K562 (cell line): ENCODE measurements around the gene IFT122. TPM values are rescaled to one million over a fixed set of nuclear protein-coding genes. Genes with fewer than 3 reads are reported as not detected.

Experiments used
- ATF7 ChIP-seq: fragments of 450-650 bp; IDR thresholded peaks from 2 replicates; pipeline ENCODE4 v1.7.1; 2014; ENCODE audit warnings: mild to moderate bottlenecking, moderate library complexity
- ELF1 ChIP-seq: fragments of 200-800 bp; sonication (Bioruptor generic); IDR thresholded peaks from 2 replicates; pipeline ENCODE4 v1.6.1; 2016; ENCODE audit warnings: missing genetic modification characterization, missing compliant biosample characterization
- IRF2 ChIP-seq: sonication (generic); formaldehyde crosslinking; IDR thresholded peaks from 2 replicates; pipeline ENCODE4 v1.8.1; 2022; ENCODE audit warnings: mild to moderate bottlenecking, missing genetic modification reagents
- MTA1 ChIP-seq: fragments of 450-650 bp; IDR thresholded peaks from 2 replicates; pipeline ENCODE4 v1.6.1; 2017; ENCODE audit warnings: borderline replicate concordance
- NFYB ChIP-seq: IDR thresholded peaks from 2 replicates; pipeline ENCODE4 v1.6.1; 2011; ENCODE audit warnings: mild to moderate bottlenecking, moderate library complexity; ENCODE audit not compliant: insufficient read length; ENCODE audit errors: extremely low read depth
- PCBP1 ChIP-seq: fragments of 200-400 bp; formaldehyde crosslinking; IDR thresholded peaks from 2 replicates; pipeline ENCODE4 v1.6.1; 2018; ENCODE audit warnings: mild to moderate bottlenecking, low read depth, low read length; ENCODE audit not compliant: poor library complexity, severe bottlenecking
- PHF8 ChIP-seq: fragments of 200-600 bp; sonication (generic); IDR thresholded peaks from 2 replicates; pipeline ENCODE4 v1.6.1; 2012; ENCODE audit warnings: mixed run types, mild to moderate bottlenecking, inconsistent platforms, low read length, moderate library complexity, borderline replicate concordance
- RBM14 ChIP-seq: fragments of 200-400 bp; formaldehyde crosslinking; IDR thresholded peaks from 2 replicates; pipeline ENCODE4 v1.6.1; 2018; ENCODE audit warnings: low read depth, mild to moderate bottlenecking, low read length, moderate library complexity, borderline replicate concordance; ENCODE audit not compliant: insufficient read depth
- polyA plus RNA-seq, 8 experiments: library from polyadenylated mRNA; depleted of rRNA in 4 of 8; stranded (reverse) in 5 of 8; unstranded in 3 of 8; fragments of >200 nt; fragmentation: Nextera tagmentation in 2 of 8; fragmentation: Illumina TruSeq in 1 of 8; extraction: Ambion mirVana in 2 of 8; extraction: Trizol in 1 of 8; gene quantifications; 2 replicates each; pipeline versions ENCODE4 v1.2.1 to v1.2.3, GENCODE V29; 2011 to 2014; ENCODE audit warnings: inconsistent platforms in 1 of 8, missing spikeins in 1 of 8
- total RNA-seq, 7 experiments: library from RNA; depleted of rRNA in 6 of 7; stranded (reverse); fragments of >200 nt in 6 of 7; fragmentation: Illumina TruSeq in 2 of 7; extraction: Trizol in 2 of 7; gene quantifications; 2 replicates each; pipeline versions ENCODE4 v1.2.1 to v1.2.3, GENCODE V29; 2011 to 2021; ENCODE audit warnings: low replicate concordance in 1 of 7
- TF ChIP-seq, protein P1 (sequence below): fragments of 200-800 bp; sonication (Bioruptor generic); IDR thresholded peaks from 2 replicates; pipeline ENCODE4 v1.6.1; 2016; ENCODE audit warnings: missing genetic modification characterization, missing compliant biosample characterization
- TF ChIP-seq, protein P2 (sequence below), 2 experiments: fragments of 450-650 bp; formaldehyde crosslinking in 1 of 2; IDR thresholded peaks; 2 replicates each; pipeline versions ENCODE4 v1.4.0 to v1.6.1; 2014 to 2020; ENCODE audit warnings: mild to moderate bottlenecking in 2 of 2, borderline replicate concordance in 1 of 2, low read depth in 1 of 2
- TF ChIP-seq, protein P3 (sequence below): fragments of 450-650 bp; IDR thresholded peaks from one replicate; pipeline ENCODE4 v1.6.1; 2018; ENCODE audit warnings: mild to moderate bottlenecking, moderate library complexity; ENCODE audit not compliant: partially characterized antibody

The IFT122 gene
- total and polyA plus RNA-seq, 9 of the 15 experiments (the other 6 are each of a cell fraction or from before 2014, with no cell fraction given) = 2.4 to 11.5 (median 7.7) TPM

DNA sequence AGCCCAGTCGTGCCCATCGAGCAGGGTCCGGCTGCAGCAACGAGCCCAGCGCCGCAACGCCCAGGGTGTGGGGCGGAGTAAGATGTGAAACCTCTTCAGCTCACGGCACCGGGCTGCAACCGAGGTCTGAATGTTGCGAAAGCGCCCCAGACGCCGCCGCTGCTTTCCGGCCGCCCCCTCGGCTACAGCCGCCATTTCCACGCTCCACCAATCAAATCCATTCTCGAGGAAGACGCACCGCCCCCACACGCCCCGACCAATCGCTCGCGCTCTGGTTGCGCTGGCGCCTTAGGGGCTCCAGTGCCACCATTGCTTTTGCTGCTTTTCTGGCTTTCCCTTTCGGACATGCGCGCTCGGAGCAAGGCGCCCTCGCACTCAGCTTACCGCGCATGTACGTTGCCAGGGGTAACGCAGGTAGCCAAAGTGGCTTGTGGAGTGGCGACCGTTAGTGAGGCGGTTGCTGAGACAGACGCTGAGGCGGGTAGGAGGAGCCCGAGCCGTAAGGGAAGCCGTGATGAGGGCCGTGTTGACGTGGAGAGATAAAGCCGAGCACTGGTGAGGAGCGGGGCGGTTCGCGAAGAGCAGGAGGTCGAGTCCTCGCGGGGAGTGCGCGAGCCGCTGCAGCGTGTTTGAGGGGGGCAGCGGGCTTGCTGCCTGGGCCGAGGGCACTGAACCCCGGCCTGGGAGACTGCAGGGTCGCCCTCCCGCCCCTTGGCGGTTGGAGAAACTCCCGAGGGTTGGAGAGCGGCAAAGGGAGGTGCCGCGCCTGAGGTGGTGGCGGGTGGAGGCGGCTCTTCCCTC is at the start of gene IFT122, which contains the start of gene MBD4 (continued):
- TF ChIP-seq, protein P1, sequence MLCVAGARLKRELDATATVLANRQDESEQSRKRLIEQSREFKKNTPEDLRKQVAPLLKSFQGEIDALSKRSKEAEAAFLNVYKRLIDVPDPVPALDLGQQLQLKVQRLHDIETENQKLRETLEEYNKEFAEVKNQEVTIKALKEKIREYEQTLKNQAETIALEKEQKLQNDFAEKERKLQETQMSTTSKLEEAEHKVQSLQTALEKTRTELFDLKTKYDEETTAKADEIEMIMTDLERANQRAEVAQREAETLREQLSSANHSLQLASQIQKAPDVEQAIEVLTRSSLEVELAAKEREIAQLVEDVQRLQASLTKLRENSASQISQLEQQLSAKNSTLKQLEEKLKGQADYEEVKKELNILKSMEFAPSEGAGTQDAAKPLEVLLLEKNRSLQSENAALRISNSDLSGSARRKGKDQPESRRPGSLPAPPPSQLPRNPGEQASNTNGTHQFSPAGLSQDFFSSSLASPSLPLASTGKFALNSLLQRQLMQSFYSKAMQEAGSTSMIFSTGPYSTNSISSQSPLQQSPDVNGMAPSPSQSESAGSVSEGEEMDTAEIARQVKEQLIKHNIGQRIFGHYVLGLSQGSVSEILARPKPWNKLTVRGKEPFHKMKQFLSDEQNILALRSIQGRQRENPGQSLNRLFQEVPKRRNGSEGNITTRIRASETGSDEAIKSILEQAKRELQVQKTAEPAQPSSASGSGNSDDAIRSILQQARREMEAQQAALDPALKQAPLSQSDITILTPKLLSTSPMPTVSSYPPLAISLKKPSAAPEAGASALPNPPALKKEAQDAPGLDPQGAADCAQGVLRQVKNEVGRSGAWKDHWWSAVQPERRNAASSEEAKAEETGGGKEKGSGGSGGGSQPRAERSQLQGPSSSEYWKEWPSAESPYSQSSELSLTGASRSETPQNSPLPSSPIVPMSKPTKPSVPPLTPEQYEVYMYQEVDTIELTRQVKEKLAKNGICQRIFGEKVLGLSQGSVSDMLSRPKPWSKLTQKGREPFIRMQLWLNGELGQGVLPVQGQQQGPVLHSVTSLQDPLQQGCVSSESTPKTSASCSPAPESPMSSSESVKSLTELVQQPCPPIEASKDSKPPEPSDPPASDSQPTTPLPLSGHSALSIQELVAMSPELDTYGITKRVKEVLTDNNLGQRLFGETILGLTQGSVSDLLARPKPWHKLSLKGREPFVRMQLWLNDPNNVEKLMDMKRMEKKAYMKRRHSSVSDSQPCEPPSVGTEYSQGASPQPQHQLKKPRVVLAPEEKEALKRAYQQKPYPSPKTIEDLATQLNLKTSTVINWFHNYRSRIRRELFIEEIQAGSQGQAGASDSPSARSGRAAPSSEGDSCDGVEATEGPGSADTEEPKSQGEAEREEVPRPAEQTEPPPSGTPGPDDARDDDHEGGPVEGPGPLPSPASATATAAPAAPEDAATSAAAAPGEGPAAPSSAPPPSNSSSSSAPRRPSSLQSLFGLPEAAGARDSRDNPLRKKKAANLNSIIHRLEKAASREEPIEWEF (CRISPR knock-in tag) = no peak
- TF ChIP-seq IRF2 (CRISPR knock-in tag) = no peak
- TF ChIP-seq MTA1 = no peak
- TF ChIP-seq NFYB = peak; percentile 23
- TF ChIP-seq ATF7 = peak; percentile 57; the same call in 1 of the 2 replicates
- TF ChIP-seq PHF8 = peak; percentile 79; the same call in 1 of the 2 replicates
- TF ChIP-seq, protein P2, sequence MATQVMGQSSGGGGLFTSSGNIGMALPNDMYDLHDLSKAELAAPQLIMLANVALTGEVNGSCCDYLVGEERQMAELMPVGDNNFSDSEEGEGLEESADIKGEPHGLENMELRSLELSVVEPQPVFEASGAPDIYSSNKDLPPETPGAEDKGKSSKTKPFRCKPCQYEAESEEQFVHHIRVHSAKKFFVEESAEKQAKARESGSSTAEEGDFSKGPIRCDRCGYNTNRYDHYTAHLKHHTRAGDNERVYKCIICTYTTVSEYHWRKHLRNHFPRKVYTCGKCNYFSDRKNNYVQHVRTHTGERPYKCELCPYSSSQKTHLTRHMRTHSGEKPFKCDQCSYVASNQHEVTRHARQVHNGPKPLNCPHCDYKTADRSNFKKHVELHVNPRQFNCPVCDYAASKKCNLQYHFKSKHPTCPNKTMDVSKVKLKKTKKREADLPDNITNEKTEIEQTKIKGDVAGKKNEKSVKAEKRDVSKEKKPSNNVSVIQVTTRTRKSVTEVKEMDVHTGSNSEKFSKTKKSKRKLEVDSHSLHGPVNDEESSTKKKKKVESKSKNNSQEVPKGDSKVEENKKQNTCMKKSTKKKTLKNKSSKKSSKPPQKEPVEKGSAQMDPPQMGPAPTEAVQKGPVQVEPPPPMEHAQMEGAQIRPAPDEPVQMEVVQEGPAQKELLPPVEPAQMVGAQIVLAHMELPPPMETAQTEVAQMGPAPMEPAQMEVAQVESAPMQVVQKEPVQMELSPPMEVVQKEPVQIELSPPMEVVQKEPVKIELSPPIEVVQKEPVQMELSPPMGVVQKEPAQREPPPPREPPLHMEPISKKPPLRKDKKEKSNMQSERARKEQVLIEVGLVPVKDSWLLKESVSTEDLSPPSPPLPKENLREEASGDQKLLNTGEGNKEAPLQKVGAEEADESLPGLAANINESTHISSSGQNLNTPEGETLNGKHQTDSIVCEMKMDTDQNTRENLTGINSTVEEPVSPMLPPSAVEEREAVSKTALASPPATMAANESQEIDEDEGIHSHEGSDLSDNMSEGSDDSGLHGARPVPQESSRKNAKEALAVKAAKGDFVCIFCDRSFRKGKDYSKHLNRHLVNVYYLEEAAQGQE (IDR thresholded peaks at IDR 0.05; ENCODE audit: borderline replicate concordance) = no peak
- TF ChIP-seq, protein P2 (CRISPR knock-in tag; IDR thresholded peaks at IDR 0.05; ENCODE audit: low read depth) = peak; percentile 75
- no peak for TF ChIP-seq ELF1
- TF ChIP-seq, protein P3, sequence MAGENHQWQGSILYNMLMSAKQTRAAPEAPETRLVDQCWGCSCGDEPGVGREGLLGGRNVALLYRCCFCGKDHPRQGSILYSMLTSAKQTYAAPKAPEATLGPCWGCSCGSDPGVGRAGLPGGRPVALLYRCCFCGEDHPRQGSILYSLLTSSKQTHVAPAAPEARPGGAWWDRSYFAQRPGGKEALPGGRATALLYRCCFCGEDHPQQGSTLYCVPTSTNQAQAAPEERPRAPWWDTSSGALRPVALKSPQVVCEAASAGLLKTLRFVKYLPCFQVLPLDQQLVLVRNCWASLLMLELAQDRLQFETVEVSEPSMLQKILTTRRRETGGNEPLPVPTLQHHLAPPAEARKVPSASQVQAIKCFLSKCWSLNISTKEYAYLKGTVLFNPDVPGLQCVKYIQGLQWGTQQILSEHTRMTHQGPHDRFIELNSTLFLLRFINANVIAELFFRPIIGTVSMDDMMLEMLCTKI = no peak
- TF ChIP-seq RBM14 = no peak
- TF ChIP-seq PCBP1 = no peak
